Karpas-422 (cell line): ENCODE results near the gene PLAGL1. TPM values are rescaled to one million over a fixed set of nuclear protein-coding genes. Genes with fewer than 3 reads are reported as not detected.

ENCODE experiments used
- DNase-seq: peaks from one replicate; pipeline ENCODE4 v3.0.0-alpha.2; 2015
- H2AFZ ChIP-seq: fragments of 200-600 bp; sonication (generic); 2 replicates; pipeline ENCODE4 v1.6.1; 2014; ENCODE audit warnings: antibody characterized with exemption, low read length, mixed read lengths
- H3K27ac ChIP-seq: fragments of 200-600 bp; sonication (generic); 2 replicates; pipeline ENCODE4 v1.5.1; 2014; ENCODE audit warnings: mild to moderate bottlenecking, low read length, moderate library complexity
- H3K27me3 ChIP-seq: fragments of 200-600 bp; sonication (generic); 2 replicates; pipeline ENCODE4 v1.6.1; 2014; ENCODE audit warnings: low read length, mixed read lengths
- H3K36me3 ChIP-seq: fragments of 200-600 bp; sonication (generic); 2 replicates; pipeline ENCODE4 v1.6.1; 2014; ENCODE audit warnings: low read length, mixed read lengths; ENCODE audit not compliant: insufficient read depth
- H3K4me1 ChIP-seq: fragments of 200-600 bp; sonication (generic); 2 replicates; pipeline ENCODE4 v1.6.1; 2014; ENCODE audit warnings: mild to moderate bottlenecking, low read length, mixed read lengths
- H3K4me2 ChIP-seq: fragments of 200-600 bp; sonication (generic); 2 replicates; pipeline ENCODE4 v1.6.1; 2014; ENCODE audit warnings: low read length, low read depth, mild to moderate bottlenecking; ENCODE audit not compliant: poor library complexity, severe bottlenecking
- H3K4me3 ChIP-seq: fragments of 200-600 bp; sonication (generic); 2 replicates; pipeline ENCODE4 v1.5.1; 2014; ENCODE audit warnings: mild to moderate bottlenecking, antibody characterized with exemption, low read length, mixed read lengths
- H3K79me2 ChIP-seq: fragments of 200-600 bp; sonication (generic); 2 replicates; pipeline ENCODE4 v1.6.1; 2014; ENCODE audit warnings: mild to moderate bottlenecking, low read length, mixed read lengths
- H3K9ac ChIP-seq: fragments of 200-600 bp; sonication (generic); 2 replicates; pipeline ENCODE4 v1.6.0; 2014; ENCODE audit warnings: low read length
- H3K9me2 ChIP-seq: fragments of 200-600 bp; sonication (generic), shearing (Covaris generic); replicated peaks from 2 replicates; pipeline ENCODE4 v1.6.0; 2014; ENCODE audit warnings: mild to moderate bottlenecking, low read length, moderate library complexity; ENCODE audit not compliant: insufficient read depth
- H3K9me3 ChIP-seq: fragments of 300-700, 200-600 bp; sonication (generic); 2 replicates; pipeline ENCODE4 v1.6.1; 2014; ENCODE audit warnings: low read length, mixed read lengths
- H4K20me1 ChIP-seq: fragments of 200-600 bp; sonication (generic); 2 replicates; pipeline ENCODE4 v1.6.1; 2014; ENCODE audit warnings: mild to moderate bottlenecking, antibody characterized with exemption, low read length, low read depth; ENCODE audit not compliant: insufficient read depth
- total RNA-seq: library from RNA; depleted of rRNA; stranded (reverse); fragments of >200 nt; shearing (Covaris generic); gene quantifications from 2 replicates; pipeline ENCODE4 v1.2.3, GENCODE V29; 2014; ENCODE audit warnings: low replicate concordance

PLAGL1 gene
- total RNA-seq, 1 experiment from 2014 or later: 4.7 TPM

- no peaks in the 10 kb centered on the region for H4K20me1 ChIP-seq
- H2AFZ ChIP-seq: no peak overlapping the region
- H3K9me2 ChIP-seq: no peaks in the 10 kb centered on the region
- no peaks in the 10 kb centered on the region for H3K9me3 ChIP-seq
- H3K4me1 ChIP-seq: no peaks in the 10 kb centered on the region
- H3K27me3 ChIP-seq: no peaks in the 10 kb centered on the region
- no peak overlapping the region for H3K9ac ChIP-seq
- no peak overlapping the region for H3K4me2 ChIP-seq
- H3K79me2 ChIP-seq: no peaks in the 10 kb centered on the region
- H3K36me3 ChIP-seq: no peaks in the 10 kb centered on the region
- DNase-seq: no peak
- no peak overlapping the region for H3K27ac ChIP-seq
- no peak overlapping the region for H3K4me3 ChIP-seq
Observed at GRCh38 chr6:143948208-143948607, 59.9 kb downstream of the PLAGL1 start.

GRCh38 chr6:143941852-143942627 lies 66.0 kb downstream of the PLAGL1 start:
- no peaks in the 10 kb centered on the region for H3K9me2 ChIP-seq
- no peaks in the 10 kb centered on the region for H3K27me3 ChIP-seq
- H3K4me2 ChIP-seq: no peak overlapping the region
- H4K20me1 ChIP-seq: no peaks in the 10 kb centered on the region
- no peaks in the 10 kb centered on the region for H3K36me3 ChIP-seq
- no peaks in the 10 kb centered on the region for H3K4me1 ChIP-seq
- peak; percentile 91 for DNase-seq
- no peaks in the 10 kb centered on the region for H3K79me2 ChIP-seq
- H3K4me3 ChIP-seq: no peak overlapping the region
- no peak overlapping the region for H3K27ac ChIP-seq
- H3K9ac ChIP-seq: no peak overlapping the region
- peak overlapping the region; percentile 72; the same call in 1 of the 2 replicates for H2AFZ ChIP-seq
- H3K9me3 ChIP-seq: no peaks in the 10 kb centered on the region

- peak; percentile 86 for DNase-seq
- Histone ChIP-seq H3K79me2 (no peaks in the 10 kb centered on the region), H3K27ac (no peak overlapping the region), H3K9me2 (no peaks in the 10 kb centered on the region), H3K27me3 (no peaks in the 10 kb centered on the region), H3K9ac (no peak overlapping the region), H3K4me2 (no peak overlapping the region), H2AFZ (no peak overlapping the region), H4K20me1 (no peaks in the 10 kb centered on the region), H3K4me1 (no peaks in the 10 kb centered on the region), H3K9me3 (no peaks in the 10 kb centered on the region), H3K36me3 (no peaks in the 10 kb centered on the region), H3K4me3 (no peak overlapping the region)
Observed at GRCh38 chr6:143940011-143940597, 68.0 kb downstream of the PLAGL1 start.

- Histone ChIP-seq H3K9me3 (no peaks in the 10 kb centered on the region), H3K4me3 (no peak overlapping the region), H3K4me2 (no peak overlapping the region), H3K79me2 (no peaks in the 10 kb centered on the region), H3K27me3 (no peaks in the 10 kb centered on the region), H3K36me3 (no peaks in the 10 kb centered on the region), H4K20me1 (no peaks in the 10 kb centered on the region), H3K9ac (no peak overlapping the region), H2AFZ (no peak overlapping the region), H3K27ac (no peak overlapping the region), H3K4me1 (no peaks in the 10 kb centered on the region), H3K9me2 (no peaks in the 10 kb centered on the region)
- no peak for DNase-seq
Observed at GRCh38 chr6:143939364-143939763, 68.7 kb downstream of the PLAGL1 start.

- H3K27ac ChIP-seq: no peak overlapping the region
- no peak overlapping the region for H3K9ac ChIP-seq
- no peak overlapping the region for H2AFZ ChIP-seq
- no peaks in the 10 kb centered on the region for H4K20me1 ChIP-seq
- no peak for DNase-seq
- no peaks in the 10 kb centered on the region for H3K36me3 ChIP-seq
- H3K4me3 ChIP-seq: no peak overlapping the region
- H3K4me2 ChIP-seq: no peak overlapping the region
- H3K9me3 ChIP-seq: no peaks in the 10 kb centered on the region
- H3K4me1 ChIP-seq: no peaks in the 10 kb centered on the region
- H3K9me2 ChIP-seq: no peaks in the 10 kb centered on the region
- no peaks in the 10 kb centered on the region for H3K79me2 ChIP-seq
- no peaks in the 10 kb centered on the region for H3K27me3 ChIP-seq
Observed at GRCh38 chr6:143937668-143937970, 70.4 kb downstream of the PLAGL1 start.

GRCh38 chr6:143936778-143937667 lies 71.0 kb downstream of the PLAGL1 start:
- H3K4me1 ChIP-seq: no peaks in the 10 kb centered on the region
- no peaks in the 10 kb centered on the region for H3K9me3 ChIP-seq
- no peaks in the 10 kb centered on the region for H3K27me3 ChIP-seq
- no peaks in the 10 kb centered on the region for H3K36me3 ChIP-seq
- DNase-seq: no peak
- H3K9ac ChIP-seq: no peak overlapping the region
- H3K27ac ChIP-seq: no peak overlapping the region
- H4K20me1 ChIP-seq: no peaks in the 10 kb centered on the region
- no peaks in the 10 kb centered on the region for H3K9me2 ChIP-seq
- no peaks in the 10 kb centered on the region for H3K79me2 ChIP-seq
- no peak overlapping the region for H2AFZ ChIP-seq
- H3K4me3 ChIP-seq: no peak overlapping the region
- H3K4me2 ChIP-seq: no peak overlapping the region

GRCh38 chr6:143936347-143936746 lies 71.7 kb downstream of the PLAGL1 start:
- Histone ChIP-seq H3K9me3 (no peaks in the 10 kb centered on the region), H3K9ac (no peak overlapping the region), H3K27ac (no peak overlapping the region), H2AFZ (no peak overlapping the region), H3K36me3 (no peaks in the 10 kb centered on the region), H3K27me3 (no peaks in the 10 kb centered on the region), H3K4me1 (no peaks in the 10 kb centered on the region), H4K20me1 (no peaks in the 10 kb centered on the region), H3K4me2 (no peak overlapping the region), H3K9me2 (no peaks in the 10 kb centered on the region), H3K79me2 (no peaks in the 10 kb centered on the region), H3K4me3 (no peak overlapping the region)
- DNase-seq: no peak

- H3K4me2 ChIP-seq: no peak overlapping the region
- H3K4me1 ChIP-seq: no peaks in the 10 kb centered on the region
- no peaks in the 10 kb centered on the region for H3K9me2 ChIP-seq
- no peaks in the 10 kb centered on the region for H3K9me3 ChIP-seq
- no peaks in the 10 kb centered on the region for H3K36me3 ChIP-seq
- DNase-seq: no peak
- no peak overlapping the region for H2AFZ ChIP-seq
- no peak overlapping the region for H3K9ac ChIP-seq
- no peak overlapping the region for H3K4me3 ChIP-seq
- H3K27me3 ChIP-seq: no peaks in the 10 kb centered on the region
- H4K20me1 ChIP-seq: no peaks in the 10 kb centered on the region
- no peak overlapping the region for H3K27ac ChIP-seq
- no peaks in the 10 kb centered on the region for H3K79me2 ChIP-seq
Observed at GRCh38 chr6:143934867-143935266, 73.2 kb downstream of the PLAGL1 start.
